ENCODE measurements around the gene CLDN8. TPM values are rescaled to one million over a fixed set of nuclear protein-coding genes. Genes with fewer than 3 reads are reported as not detected.

Gene CLDN8
- polyA plus RNA-seq, 1 of the 3 experiments (the other 2 are of a cell fraction), result not detected

GRCh38 chr21:30227633-30228404 is 11.9 kb upstream of the CLDN8 start (continued):
- TF ChIP-seq USF2 (IDR thresholded peaks at IDR 0.05; ENCODE audit: borderline replicate concordance, low read depth, low read length) (no peak), JUND (IDR thresholded peaks at IDR 0.05) (peak; percentile 34; the same call in 1 of the 2 replicates)
- TF ChIP-seq, protein P1, sequence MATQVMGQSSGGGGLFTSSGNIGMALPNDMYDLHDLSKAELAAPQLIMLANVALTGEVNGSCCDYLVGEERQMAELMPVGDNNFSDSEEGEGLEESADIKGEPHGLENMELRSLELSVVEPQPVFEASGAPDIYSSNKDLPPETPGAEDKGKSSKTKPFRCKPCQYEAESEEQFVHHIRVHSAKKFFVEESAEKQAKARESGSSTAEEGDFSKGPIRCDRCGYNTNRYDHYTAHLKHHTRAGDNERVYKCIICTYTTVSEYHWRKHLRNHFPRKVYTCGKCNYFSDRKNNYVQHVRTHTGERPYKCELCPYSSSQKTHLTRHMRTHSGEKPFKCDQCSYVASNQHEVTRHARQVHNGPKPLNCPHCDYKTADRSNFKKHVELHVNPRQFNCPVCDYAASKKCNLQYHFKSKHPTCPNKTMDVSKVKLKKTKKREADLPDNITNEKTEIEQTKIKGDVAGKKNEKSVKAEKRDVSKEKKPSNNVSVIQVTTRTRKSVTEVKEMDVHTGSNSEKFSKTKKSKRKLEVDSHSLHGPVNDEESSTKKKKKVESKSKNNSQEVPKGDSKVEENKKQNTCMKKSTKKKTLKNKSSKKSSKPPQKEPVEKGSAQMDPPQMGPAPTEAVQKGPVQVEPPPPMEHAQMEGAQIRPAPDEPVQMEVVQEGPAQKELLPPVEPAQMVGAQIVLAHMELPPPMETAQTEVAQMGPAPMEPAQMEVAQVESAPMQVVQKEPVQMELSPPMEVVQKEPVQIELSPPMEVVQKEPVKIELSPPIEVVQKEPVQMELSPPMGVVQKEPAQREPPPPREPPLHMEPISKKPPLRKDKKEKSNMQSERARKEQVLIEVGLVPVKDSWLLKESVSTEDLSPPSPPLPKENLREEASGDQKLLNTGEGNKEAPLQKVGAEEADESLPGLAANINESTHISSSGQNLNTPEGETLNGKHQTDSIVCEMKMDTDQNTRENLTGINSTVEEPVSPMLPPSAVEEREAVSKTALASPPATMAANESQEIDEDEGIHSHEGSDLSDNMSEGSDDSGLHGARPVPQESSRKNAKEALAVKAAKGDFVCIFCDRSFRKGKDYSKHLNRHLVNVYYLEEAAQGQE (IDR thresholded peaks at IDR 0.05; ENCODE audit: low read depth, low read length), result no peak
- TF ChIP-seq, protein P2, sequence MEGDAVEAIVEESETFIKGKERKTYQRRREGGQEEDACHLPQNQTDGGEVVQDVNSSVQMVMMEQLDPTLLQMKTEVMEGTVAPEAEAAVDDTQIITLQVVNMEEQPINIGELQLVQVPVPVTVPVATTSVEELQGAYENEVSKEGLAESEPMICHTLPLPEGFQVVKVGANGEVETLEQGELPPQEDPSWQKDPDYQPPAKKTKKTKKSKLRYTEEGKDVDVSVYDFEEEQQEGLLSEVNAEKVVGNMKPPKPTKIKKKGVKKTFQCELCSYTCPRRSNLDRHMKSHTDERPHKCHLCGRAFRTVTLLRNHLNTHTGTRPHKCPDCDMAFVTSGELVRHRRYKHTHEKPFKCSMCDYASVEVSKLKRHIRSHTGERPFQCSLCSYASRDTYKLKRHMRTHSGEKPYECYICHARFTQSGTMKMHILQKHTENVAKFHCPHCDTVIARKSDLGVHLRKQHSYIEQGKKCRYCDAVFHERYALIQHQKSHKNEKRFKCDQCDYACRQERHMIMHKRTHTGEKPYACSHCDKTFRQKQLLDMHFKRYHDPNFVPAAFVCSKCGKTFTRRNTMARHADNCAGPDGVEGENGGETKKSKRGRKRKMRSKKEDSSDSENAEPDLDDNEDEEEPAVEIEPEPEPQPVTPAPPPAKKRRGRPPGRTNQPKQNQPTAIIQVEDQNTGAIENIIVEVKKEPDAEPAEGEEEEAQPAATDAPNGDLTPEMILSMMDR (IDR thresholded peaks at IDR 0.05), result no peak

GRCh38 chr21:30227128-30227527 is 11.2 kb upstream of the CLDN8 start:
- Histone ChIP-seq H3K36me3 (replicated peaks in 1 of 2; ENCODE audit: control insufficient read depth in 1 of 2, insufficient read depth in 2 of 2, low read length in 1 of 2) (no peaks in the 10 kb centered on the region), H3K9me2 (no peaks in the 10 kb centered on the region)

More at GRCh38 chr21:30227128-30227527, 11.2 kb upstream of the CLDN8 start:
- no peaks in the 10 kb centered on the region for H3K9me3 ChIP-seq
- CTCF ChIA-PET, result no interaction called here
- WGBS (ENCODE audit: low lambda C conversion rate), result 27% methylated on average over 1 of the region's 1 CpG
- peak overlapping the region; percentile 49; the same call in 1 of the 2 replicates for H3K4me2 ChIP-seq
- no peak overlapping the region for H3K4me3 ChIP-seq (ENCODE audit: low read depth in 2 of 2, low read length in 1 of 2)
- H3K9ac ChIP-seq, result no peak overlapping the region
- no peaks in the 10 kb centered on the region for H3K79me2 ChIP-seq (ENCODE audit: insufficient read depth)
- POLR2A ChIA-PET, result no interaction called here
- H3K27me3 ChIP-seq (ENCODE audit: insufficient read depth), result 0 out of 2 replicates have a peak, but pooled peaks cover 5% of the 10 kb centered on the region
- H3F3A ChIP-seq (replicated peaks; ENCODE audit: insufficient read depth), result no peaks in the 10 kb centered on the region
- H2AFZ ChIP-seq (ENCODE audit: low read depth), result no peak overlapping the region
- TF ChIP-seq, protein P1 (IDR thresholded peaks at IDR 0.05; ENCODE audit: low read depth, low read length), result no peak
- TF ChIP-seq TAF1 (IDR thresholded peaks at IDR 0.05; ENCODE audit: borderline replicate concordance, low read depth, low read length) (no peak), RXRA (IDR thresholded peaks at IDR 0.05; ENCODE audit: borderline replicate concordance, low read depth) (no peak), RFX5 (IDR thresholded peaks at IDR 0.05; ENCODE audit: low read length) (no peak), MXI1 (IDR thresholded peaks at IDR 0.05; ENCODE audit: low read depth, low read length) (no peak)
- no peaks in the 10 kb centered on the region for H4K20me1 ChIP-seq (ENCODE audit: insufficient read depth)
- no peaks in the 10 kb centered on the region for H3K4me1 ChIP-seq (ENCODE audit: control insufficient read depth in 1 of 2, insufficient read depth in 2 of 2, low read depth in 1 of 2, low read length in 1 of 2)
- DNase-seq, result no peak
- H3K27ac ChIP-seq (ENCODE audit: low read depth in 2 of 2, low read length in 1 of 2), result no peak overlapping the region; a peak in 1 of 4 replicates

Measured in SK-N-SH (cell line).